ENCODE results near the gene ZFAND6. TPM values are rescaled to one million over a fixed set of nuclear protein-coding genes. Genes with fewer than 3 reads are reported as not detected.

Gene ZFAND6
- total and polyA plus RNA-seq, 5 donors, result 64.4 to 84.6 (median 71.9) TPM

DNA sequence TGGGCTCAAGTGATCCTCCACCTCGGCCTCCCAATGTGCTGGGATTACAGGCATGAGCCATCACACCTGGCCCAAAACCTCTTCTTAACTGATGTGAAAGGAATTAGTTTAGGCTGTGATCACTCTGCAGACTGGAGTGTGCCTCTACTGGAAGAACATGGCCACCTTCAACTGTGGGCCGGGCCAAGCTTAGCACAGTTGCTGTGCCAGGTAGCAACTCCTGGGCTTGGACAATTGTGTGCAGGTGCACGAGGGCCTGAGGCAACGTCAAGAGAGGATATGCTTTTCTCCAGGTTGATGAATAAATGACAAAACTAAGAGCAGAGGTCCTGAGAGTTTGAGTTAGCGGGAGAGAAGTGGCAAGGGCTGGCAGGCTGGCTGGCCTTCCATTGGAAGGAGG, 99.8 kb downstream of the ZFAND6 start:
- ATAC-seq, result no peak
- H3K27me3 ChIP-seq (ENCODE audit: control insufficient read depth, insufficient read depth), result no peaks in the 10 kb centered on the region
- intact Hi-C loops (cut with DNase I), result no loop called here
- H3K4me1 ChIP-seq (ENCODE audit: control insufficient read depth, insufficient read depth, low read length), result peaks cover 2% of the 10 kb centered on the region
- H3K9me3 ChIP-seq (ENCODE audit: control insufficient read depth, low read length), result no peaks in the 10 kb centered on the region
- no peak for DNase-seq
- H3K4me3 ChIP-seq (ENCODE audit: low read length), result no peak overlapping the region
- no peak overlapping the region for H3K27ac ChIP-seq (ENCODE audit: low read length)
- 96% methylated on average over 5 of the region's 5 CpGs for WGBS

- ATAC-seq, result no peak
- H3K27me3 ChIP-seq (ENCODE audit: control insufficient read depth, insufficient read depth), result no peaks in the 10 kb centered on the region
- H3K27ac ChIP-seq (ENCODE audit: low read length), result no peak overlapping the region
- H3K4me1 ChIP-seq (ENCODE audit: control insufficient read depth, insufficient read depth, low read length), result peaks cover 2% of the 10 kb centered on the region
- intact Hi-C loops (cut with DNase I), result no loop called here
- DNase-seq, result no peak
- H3K9me3 ChIP-seq (ENCODE audit: control insufficient read depth, low read length), result no peaks in the 10 kb centered on the region
- no peak overlapping the region for H3K4me3 ChIP-seq (ENCODE audit: low read length)
- 93% methylated on average over 12 of the region's 12 CpGs for WGBS
These were observed 100.5 kb downstream of the ZFAND6 start for GRCh38 chr15:80159811-80160569.

DNA sequence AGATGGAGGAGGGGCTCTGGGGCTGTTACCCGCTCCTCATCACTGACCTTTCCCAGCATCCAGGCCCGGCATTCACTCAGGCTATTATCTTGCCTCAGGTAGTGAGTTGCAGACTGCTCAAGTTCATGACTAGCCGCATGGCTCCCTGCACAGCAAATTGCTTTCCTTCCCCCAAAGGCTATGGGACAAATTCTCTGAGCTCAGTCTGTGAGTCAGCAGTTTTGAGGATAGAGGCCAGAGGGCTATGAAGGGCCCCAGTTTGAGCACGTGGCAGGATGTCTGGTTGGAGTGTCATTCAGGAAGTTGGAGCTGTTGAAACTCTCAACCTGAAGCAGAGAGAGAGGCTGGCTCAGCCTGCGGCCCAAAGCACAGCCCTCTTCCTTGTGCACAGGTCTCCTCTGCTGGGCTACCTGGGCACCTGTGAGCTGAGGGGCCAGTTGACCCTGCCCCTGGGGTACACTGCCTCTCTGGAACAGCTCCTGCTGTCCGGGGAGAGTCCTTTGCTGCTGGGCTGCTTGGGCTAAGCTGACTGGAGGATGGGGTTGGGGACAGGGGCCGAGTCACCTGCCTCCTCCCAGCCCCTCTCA, 101.2 kb downstream of the ZFAND6 start:
- peak; percentile 70 to 76 for ATAC-seq
- H3K9me3 ChIP-seq (ENCODE audit: control insufficient read depth, low read length), result no peaks in the 10 kb centered on the region
- peaks cover 2% of the 10 kb centered on the region for H3K4me1 ChIP-seq (ENCODE audit: control insufficient read depth, insufficient read depth, low read length)
- no peaks in the 10 kb centered on the region for H3K27me3 ChIP-seq (ENCODE audit: control insufficient read depth, insufficient read depth)
- peak; percentile 47 to 73 (median 61) for DNase-seq
- WGBS, result 64% methylated on average over 7 of the region's 7 CpGs
- no peak overlapping the region for H3K27ac ChIP-seq (ENCODE audit: low read length)
- intact Hi-C loops (cut with DNase I), result no loop called here
- no peak overlapping the region for H3K4me3 ChIP-seq (ENCODE audit: low read length)

DNA sequence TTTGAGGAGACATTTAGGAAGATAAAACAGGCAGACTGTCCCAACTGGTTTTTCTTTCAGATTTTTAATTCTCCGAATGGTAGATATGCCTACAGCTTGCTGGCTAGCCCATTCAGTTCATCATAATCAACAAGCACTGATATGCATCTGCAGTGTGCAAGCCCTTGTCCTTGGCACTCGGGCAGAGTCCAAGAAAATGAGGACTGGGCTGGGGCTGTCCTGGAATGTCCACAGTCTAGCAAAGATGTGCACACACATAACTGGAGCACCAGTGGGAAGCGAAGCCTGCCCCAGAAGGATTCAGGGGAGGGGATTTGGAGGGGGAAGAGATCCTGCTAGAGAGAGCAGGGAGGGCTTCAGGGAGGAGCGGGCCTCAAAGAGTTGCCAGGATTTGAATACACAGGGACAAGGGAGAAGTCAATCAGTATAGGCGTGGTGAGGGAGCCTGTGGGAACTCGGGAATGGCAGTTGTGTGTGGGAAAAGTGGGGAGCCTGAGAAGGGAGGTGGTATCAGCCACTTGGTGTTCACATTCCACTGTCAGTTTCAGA, 102.1 kb downstream of the ZFAND6 start:
- H3K9me3 ChIP-seq (ENCODE audit: control insufficient read depth, low read length), result no peaks in the 10 kb centered on the region
- intact Hi-C loops (cut with DNase I), result no loop called here

DNA sequence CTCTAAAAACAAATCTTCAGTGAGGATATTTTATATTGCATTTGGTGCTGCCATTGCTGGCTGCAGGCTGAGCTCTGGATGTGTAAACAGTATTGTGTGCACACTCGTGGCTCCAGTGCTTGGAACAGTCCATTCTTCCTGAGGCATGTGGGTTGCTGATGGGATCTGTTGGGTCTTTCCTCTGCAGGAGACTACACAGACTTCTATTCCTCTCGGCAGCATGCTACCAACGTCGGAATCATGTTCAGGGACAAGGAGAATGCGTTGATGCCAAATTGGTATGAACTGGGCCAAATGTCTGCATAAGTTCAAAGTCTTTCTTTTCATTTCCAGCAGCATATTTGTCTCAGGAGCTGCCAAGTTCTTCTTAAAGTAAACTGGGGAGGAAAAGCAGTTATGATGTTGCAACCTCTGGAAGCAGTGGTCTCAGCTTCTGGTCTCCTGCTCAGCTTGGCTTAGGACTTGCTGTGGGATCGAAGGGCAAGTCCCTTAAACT, 102.6 kb downstream of the ZFAND6 start:
- DNase-seq (no peak), ATAC-seq (peak in 1 of 2 donors; percentile 40)
- intact Hi-C loops (cut with DNase I), result no loop called here
- Histone ChIP-seq H3K9me3 (ENCODE audit: control insufficient read depth, low read length) (no peaks in the 10 kb centered on the region), H3K4me3 (ENCODE audit: low read length) (no peak overlapping the region), H3K27ac (ENCODE audit: low read length) (no peak overlapping the region), H3K27me3 (ENCODE audit: control insufficient read depth, insufficient read depth) (no peaks in the 10 kb centered on the region), H3K4me1 (ENCODE audit: control insufficient read depth, insufficient read depth, low read length) (no peaks in the 10 kb centered on the region)
- 69% methylated on average over 6 of the region's 6 CpGs for WGBS

More for the DNA sequence above, 102.1 kb downstream of the ZFAND6 start:
- H3K4me3 ChIP-seq (ENCODE audit: low read length), result no peak overlapping the region
- no peaks in the 10 kb centered on the region for H3K27me3 ChIP-seq (ENCODE audit: control insufficient read depth, insufficient read depth)
- no peak for ATAC-seq
- no peak for DNase-seq
- no peak overlapping the region for H3K27ac ChIP-seq (ENCODE audit: low read length)
- 90% methylated on average over 6 of the region's 6 CpGs for WGBS
- peaks cover 2% of the 10 kb centered on the region for H3K4me1 ChIP-seq (ENCODE audit: control insufficient read depth, insufficient read depth, low read length)

DNA sequence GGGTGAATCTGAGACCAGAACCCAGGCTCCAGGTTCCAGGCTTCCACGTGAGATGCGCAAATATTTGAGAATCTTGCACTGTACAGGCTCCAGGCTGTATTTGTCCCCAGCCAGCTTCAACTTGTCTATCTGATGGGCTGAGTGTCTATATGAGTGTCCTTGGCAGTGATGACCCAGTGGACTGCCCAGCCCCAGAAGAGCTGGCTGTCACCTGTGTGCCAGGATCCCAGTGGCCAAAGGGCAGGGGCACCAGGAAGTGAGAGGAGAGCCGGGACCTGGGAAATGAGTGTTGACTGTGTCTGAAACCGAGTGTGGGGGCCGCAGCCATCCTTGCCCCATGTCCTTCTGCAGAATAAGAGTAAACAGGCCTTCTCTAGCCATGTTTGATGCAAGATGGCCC, 103.7 kb downstream of the ZFAND6 start:
- H3K27ac ChIP-seq (ENCODE audit: low read length), result no peak overlapping the region
- no peaks in the 10 kb centered on the region for H3K9me3 ChIP-seq (ENCODE audit: control insufficient read depth, low read length)
- no peak for DNase-seq
- H3K4me1 ChIP-seq (ENCODE audit: control insufficient read depth, insufficient read depth, low read length), result no peaks in the 10 kb centered on the region
- intact Hi-C loops (cut with DNase I), result no loop called here
- WGBS, result 82% methylated on average over 5 of the region's 5 CpGs
- ATAC-seq, result no peak
- H3K4me3 ChIP-seq (ENCODE audit: low read length), result no peak overlapping the region
- no peaks in the 10 kb centered on the region for H3K27me3 ChIP-seq (ENCODE audit: control insufficient read depth, insufficient read depth)

GRCh38 chr15:80163897-80164296, 104.4 kb downstream of the ZFAND6 start:
- DNase-seq (no peak), ATAC-seq (no peak)
- Histone ChIP-seq H3K27me3 (ENCODE audit: control insufficient read depth, insufficient read depth) (no peaks in the 10 kb centered on the region), H3K4me3 (ENCODE audit: low read length) (no peak overlapping the region), H3K9me3 (ENCODE audit: control insufficient read depth, low read length) (no peaks in the 10 kb centered on the region), H3K27ac (ENCODE audit: low read length) (no peak overlapping the region), H3K4me1 (ENCODE audit: control insufficient read depth, insufficient read depth, low read length) (no peaks in the 10 kb centered on the region)
- WGBS, result 98% methylated on average over 1 of the region's 1 CpG
- intact Hi-C loops (cut with DNase I), result no loop called here

- no peaks in the 10 kb centered on the region for H3K4me1 ChIP-seq (ENCODE audit: control insufficient read depth, insufficient read depth, low read length)
- WGBS, result 96% methylated on average over 8 of the region's 8 CpGs
- H3K4me3 ChIP-seq (ENCODE audit: low read length), result no peak overlapping the region
- intact Hi-C loops (cut with DNase I), result no loop called here
- no peaks in the 10 kb centered on the region for H3K27me3 ChIP-seq (ENCODE audit: control insufficient read depth, insufficient read depth)
- no peak overlapping the region for H3K27ac ChIP-seq (ENCODE audit: low read length)
- no peak for ATAC-seq
- H3K9me3 ChIP-seq (ENCODE audit: control insufficient read depth, low read length), result no peaks in the 10 kb centered on the region
- DNase-seq, result no peak
These were observed 108.5 kb downstream of the ZFAND6 start for GRCh38 chr15:80167936-80168335.

DNA sequence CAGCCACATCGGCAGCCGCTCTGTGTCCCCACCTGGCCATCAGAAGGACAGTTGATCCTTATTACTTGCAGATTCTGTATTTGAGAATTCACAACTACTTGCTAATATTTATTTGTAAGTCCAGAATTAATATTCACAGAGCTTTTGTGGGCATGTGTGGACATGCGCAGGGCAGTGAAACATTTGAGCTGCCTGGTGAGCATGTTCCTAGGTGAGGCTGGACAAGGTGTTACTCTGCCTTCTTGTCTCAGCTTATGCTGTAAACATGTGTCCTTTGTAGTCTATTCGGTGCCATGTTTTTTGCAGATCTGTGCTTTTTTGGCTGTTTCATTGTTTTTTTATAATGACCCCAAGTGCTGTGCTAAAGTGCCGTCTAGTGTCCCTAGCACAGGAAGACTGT, 108.9 kb downstream of the ZFAND6 start:
- Histone ChIP-seq H3K4me3 (ENCODE audit: low read length) (no peak overlapping the region), H3K27me3 (ENCODE audit: control insufficient read depth, insufficient read depth) (no peaks in the 10 kb centered on the region), H3K4me1 (ENCODE audit: control insufficient read depth, insufficient read depth, low read length) (no peaks in the 10 kb centered on the region), H3K27ac (ENCODE audit: low read length) (no peak overlapping the region), H3K9me3 (ENCODE audit: control insufficient read depth, low read length) (no peaks in the 10 kb centered on the region)
- DNase-seq, result no peak
- ATAC-seq, result no peak
- 93% methylated on average over 5 of the region's 5 CpGs for WGBS
- intact Hi-C loops (cut with DNase I), result no loop called here

DNA sequence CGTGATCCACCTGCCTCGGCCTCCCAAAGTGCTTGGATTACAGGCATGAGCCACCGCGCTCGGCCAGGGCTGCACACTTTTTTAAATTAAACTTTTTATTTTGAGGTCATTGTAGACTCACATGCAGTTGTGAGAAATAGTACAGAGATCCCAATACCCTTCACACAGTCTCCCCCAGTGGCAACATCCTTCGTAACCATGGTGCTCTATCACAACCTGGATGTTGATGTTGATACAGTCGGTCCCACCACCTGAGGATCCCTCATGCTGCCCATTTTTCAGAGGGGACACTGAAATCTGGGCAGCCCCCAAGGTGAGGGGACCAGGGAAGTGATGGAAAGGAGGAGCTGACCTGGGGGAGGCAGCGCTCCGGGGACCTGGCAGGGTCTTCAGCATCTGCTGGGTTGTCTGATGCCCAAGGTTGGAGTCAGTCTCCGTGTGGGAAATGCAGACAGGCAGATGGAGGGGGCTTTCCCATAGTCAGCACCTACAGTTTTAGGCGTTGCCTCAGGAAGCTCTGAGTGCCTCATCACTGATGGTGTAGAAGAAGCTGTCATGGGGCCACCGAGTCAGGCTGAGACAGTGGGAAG, 110.4 kb downstream of the ZFAND6 start:
- intact Hi-C loops (cut with DNase I), result no loop called here
- WGBS, result 97% methylated on average over 12 of the region's 12 CpGs
- ATAC-seq, result no peak

GRCh38 chr15:80170596-80170995, 111.1 kb downstream of the ZFAND6 start:
- ATAC-seq (no peak), DNase-seq (no peak)
- no peaks in the 10 kb centered on the region for H3K9me3 ChIP-seq (ENCODE audit: control insufficient read depth, low read length)
- 89% methylated on average over 2 of the region's 2 CpGs for WGBS
- no peak overlapping the region for H3K4me3 ChIP-seq (ENCODE audit: low read length)
- H3K27me3 ChIP-seq (ENCODE audit: control insufficient read depth, insufficient read depth), result no peaks in the 10 kb centered on the region
- H3K27ac ChIP-seq (ENCODE audit: low read length), result no peak overlapping the region
- intact Hi-C loops (cut with DNase I), result no loop called here
- peaks cover 4% of the 10 kb centered on the region for H3K4me1 ChIP-seq (ENCODE audit: control insufficient read depth, insufficient read depth, low read length)

More for the DNA sequence above, 110.4 kb downstream of the ZFAND6 start:
- no peaks in the 10 kb centered on the region for H3K27me3 ChIP-seq (ENCODE audit: control insufficient read depth, insufficient read depth)
- H3K27ac ChIP-seq (ENCODE audit: low read length), result no peak overlapping the region
- H3K4me1 ChIP-seq (ENCODE audit: control insufficient read depth, insufficient read depth, low read length), result peaks cover 4% of the 10 kb centered on the region
- no peaks in the 10 kb centered on the region for H3K9me3 ChIP-seq (ENCODE audit: control insufficient read depth, low read length)
- no peak overlapping the region for H3K4me3 ChIP-seq (ENCODE audit: low read length)
- no peak for DNase-seq
